DMS 273 treated with DMSO at 0.1 percent for 48 hours (cell line): Measurements from ENCODE around the gene YPEL4.
"Not testable (repeated sequence)": the region's sequence is repeated elsewhere in the genome, so short reads cannot be mapped to it uniquely, and the experiment has no call there.

Experiments
- DNase-seq: peaks from one replicate; lab custom pipeline; 2025; lab: John Stamatoyannopoulos, UW

YPEL4 gene

GRCh38 chr11:57649826-57650738 is at the start of gene YPEL4:
Gene YPEL4, minus strand, starts transcription at chr11:57649912. Its CDS starts 2,805 bp downstream, at chr11:57647107.
- no peak for DNase-seq

- DNase-seq = no peak
Observed at GRCh38 chr11:57698843-57699365, 49.2 kb upstream of the YPEL4 start.

GRCh38 chr11:57690474-57690873 is 40.8 kb upstream of the YPEL4 start:
- not testable (repeated sequence) for DNase-seq

- DNase-seq = no peak
Observed at GRCh38 chr11:57681168-57681567, 31.5 kb upstream of the YPEL4 start.

GRCh38 chr11:57680552-57680874 is 30.8 kb upstream of the YPEL4 start:
- no peak for DNase-seq

- no peak for DNase-seq
Observed at GRCh38 chr11:57679396-57679795, 29.7 kb upstream of the YPEL4 start.

GRCh38 chr11:57675176-57675941 is 25.6 kb upstream of the YPEL4 start:
- no peak for DNase-seq

GRCh38 chr11:57674251-57674650 is 24.5 kb upstream of the YPEL4 start:
- no peak for DNase-seq

GRCh38 chr11:57668434-57668782 is 18.7 kb upstream of the YPEL4 start:
- DNase-seq = no peak

- DNase-seq = peak; percentile 93
Observed at GRCh38 chr11:57667736-57668433, 18.2 kb upstream of the YPEL4 start, which contains the start of gene ZDHHC5. Gene ZDHHC5, plus strand, starts transcription at chr11:57668114. Its CDS starts 4,977 bp downstream, at chr11:57673091.

GRCh38 chr11:57667117-57667735 is 17.5 kb upstream of the YPEL4 start:
- DNase-seq = peak; percentile 93

- no peak for DNase-seq
Observed at GRCh38 chr11:57663975-57664374, 14.3 kb upstream of the YPEL4 start.

- DNase-seq = no peak
Observed at GRCh38 chr11:57662893-57663292, 13.2 kb upstream of the YPEL4 start.

- DNase-seq = no peak
Observed at GRCh38 chr11:57659669-57660068, 10.0 kb upstream of the YPEL4 start.

GRCh38 chr11:57658023-57658361 is 8.3 kb upstream of the YPEL4 start:
- DNase-seq = no peak

GRCh38 chr11:57657194-57658022 is 7.7 kb upstream of the YPEL4 start, which contains the start of gene CLP1:
Gene CLP1, plus strand, starts transcription at chr11:57657762. Its CDS starts 1,715 bp downstream, at chr11:57659477.
- DNase-seq = peak; percentile 94

GRCh38 chr11:57656885-57657193 is 7.1 kb upstream of the YPEL4 start:
- DNase-seq = no peak

GRCh38 chr11:57653163-57653562 is 3.5 kb upstream of the YPEL4 start:
- DNase-seq = no peak

- no peak for DNase-seq
Observed at GRCh38 chr11:57652662-57653061, 3.0 kb upstream of the YPEL4 start.

GRCh38 chr11:57652230-57652629 is 2.5 kb upstream of the YPEL4 start:
- not testable (repeated sequence) for DNase-seq

- DNase-seq = no peak
Observed at GRCh38 chr11:57651408-57651807, 1.7 kb upstream of the YPEL4 start.
